Heart right ventricle (tissue), 16 donors: ENCODE measurements around the gene PTPRN2. TPM values are rescaled to one million over a fixed set of nuclear protein-coding genes. Genes with fewer than 3 reads are reported as not detected.
"Not testable (repeated sequence)": the region's sequence is repeated elsewhere in the genome, so short reads cannot be mapped to it uniquely, and the experiment has no call there.

Source experiments
- ATAC-seq, 8 donors: fragments of 200-7000 bp; cut with Tn5 transposase; one replicate each; pipeline ENCODE4 v1.9.1; 2020; ENCODE audit warnings: mild to moderate bottlenecking in 8 of 8, moderate library complexity in 8 of 8, moderate number of reproducible peaks in 1 of 8
- DNase-seq, 2 donors: peaks; one replicate each; pipeline ENCODE4 v3.0.0-alpha.2; 2020
- H3K27ac ChIP-seq, 10 donors: fragments of 200-600 bp; sonication (generic) in 2 of 10; one replicate each; pipeline versions ENCODE4 v1.5.0 to v1.8.0; 2020 to 2022; ENCODE audit warnings: mild to moderate bottlenecking in 3 of 10
- H3K27me3 ChIP-seq, 7 donors: fragments of 200-600 bp; one replicate each; pipeline ENCODE4 v1.8.0; 2021 to 2022; ENCODE audit warnings: mild to moderate bottlenecking in 2 of 7
- H3K36me3 ChIP-seq, 9 donors: fragments of 200-600 bp; sonication (generic) in 1 of 9; one replicate each; pipeline versions ENCODE4 v1.5.0 to v1.8.0; 2020 to 2022; ENCODE audit warnings: mild to moderate bottlenecking in 2 of 9
- H3K4me1 ChIP-seq, 9 donors: fragments of 200-600 bp; sonication (generic) in 1 of 9; one replicate each; pipeline versions ENCODE4 v1.5.0 to v1.8.0; 2020 to 2022; ENCODE audit warnings: mild to moderate bottlenecking in 4 of 9
- H3K4me3 ChIP-seq, 10 donors: fragments of 200-600 bp; sonication (generic) in 2 of 10; one replicate each; pipeline versions ENCODE4 v1.5.0 to v1.8.0; 2020 to 2022; ENCODE audit warnings: mild to moderate bottlenecking in 7 of 10, moderate library complexity in 2 of 10
- H3K9me3 ChIP-seq, 11 donors: fragments of 200-600 bp in 10 of 11; sonication (generic) in 2 of 11; one replicate each; pipeline versions ENCODE4 v1.5.0 to v1.8.0; 2013 to 2022; ENCODE audit warnings: mild to moderate bottlenecking in 2 of 11, control low read depth in 1 of 11, moderate library complexity in 1 of 11
- CTCF ChIP-seq, 9 donors: fragments of 200-600 bp; sonication (generic) in 2 of 9; IDR thresholded peaks; one replicate each; pipeline versions ENCODE4 v1.5.0 to v1.8.0; 2021 to 2022; ENCODE audit warnings: antibody characterized with exemption in 9 of 9, mild to moderate bottlenecking in 5 of 9, moderate library complexity in 1 of 9
- WGBS, 2 donors: extraction: QIAGEN DNeasy Blood & Tissue Kit; methylation state at CpG; one replicate each; pipeline ENCODE4 v1.1.7; 2013; ENCODE audit warnings: inconsistent platforms in 1 of 2; 5-methylcytosine and 5-hydroxymethylcytosine counted together
- intact Hi-C, 10 donors: fragments of 100-400 bp; cut with DNase I; formaldehyde crosslinking; loops; one replicate each; pipeline versions ENCODE4 v1.11.1 to v1.14.2; 2022
- polyA plus RNA-seq, 2 donors: library from polyadenylated mRNA; stranded (reverse); fragments of 200-250 nt; gene quantifications; one replicate each; pipeline ENCODE4 v1.2.3, GENCODE V29; 2013
- total RNA-seq, 10 donors: library from RNA; stranded (reverse); fragmentation: NEBNext Ultra II Directional in 3 of 10; extraction: Animal tissue kit (Norgen Biotek cat#: 25700) in 3 of 10; gene quantifications; one replicate each; pipeline versions ENCODE4 v1.2.1 to v1.2.4, GENCODE V29; 2021 to 2023
- donor health status: Arrhythmogenic right ventricular cardiomyopathy.
- donor health status: ischemic (EF 13 %, LVEDD 7.1; RV severe dilation, severe dysfunction).
- donor health status: healthy with polysubstance abuse.
- donor health status: DM: no; HTN: yes; CAD: no.
- donor health status: DM: no; HTN: no; CAD: no.
- donor health status: ischemic (EF 25% LVEDD 6.9; RV normal size, moderate dysfunction).
- donor health status: ischemic (EF 25% LVEDD 5.7; RV mildly dilated, moderate dysfunction).
- donor health status: healthy.
- donor health status: DM: yes; HTN: yes; CAD: no.
- donor health status: Ischemic cardiomyopathy.
- donor health status: ischemic (EF 35%, LVEDD 5.7; RV mildly dilated, moderate dysfunction).
- donor health status: nonischemic (EF 11% LVEDD 7.7; RV severe dilation, severe dysfunction).
- donor health status: DM: yes; HTN: yes; CAD: no.
- donor health status: PGD.
- donor health status: ischemic (EF 29% LVEDD 5.4; RV normal size, mild dysfunction).
- donor health status: nonischemic (EF 23%, LVEDD 6.1; RV moderate dilation, normal function).

PTPRN2 gene
- total and polyA plus RNA-seq, 12 donors, result 0.82 to 1.8 (median 1.3) TPM

GRCh38 chr7:158150234-158150633 is 437.4 kb downstream of the PTPRN2 start:
- TF ChIP-seq CTCF (IDR thresholded peaks at IDR 0.05), result no peak
- peaks cover 0 to 28% (median 0%) of the 10 kb centered on the region in 11 donors for H3K9me3 ChIP-seq
- 86 to 88% methylated on average over 7 of the region's 7 CpGs for WGBS, 2 donors
- no peak overlapping the region for H3K4me3 ChIP-seq
- peaks cover 0 to 3% (median 0%) of the 10 kb centered on the region in 7 donors for H3K27me3 ChIP-seq
- no peak for DNase-seq
- intact Hi-C loops, result no loop called here
- no peaks in the 10 kb centered on the region for H3K36me3 ChIP-seq
- H3K27ac ChIP-seq, result no peak overlapping the region
- no peaks in the 10 kb centered on the region for H3K4me1 ChIP-seq
- no peak for ATAC-seq

GRCh38 chr7:158147431-158147830 is 440.2 kb downstream of the PTPRN2 start:
- 86 to 91% methylated on average over 17 to 18 of the region's 18 CpGs for WGBS, 2 donors
- H3K27ac ChIP-seq, H3K27me3 ChIP-seq, H3K4me1 ChIP-seq, ATAC-seq, DNase-seq, intact Hi-C loops, H3K4me3 ChIP-seq, H3K36me3 ChIP-seq: not testable (repeated sequence)
- H3K9me3 ChIP-seq, result peaks cover 0 to 51% (median 0%) of the 10 kb centered on the region in 11 donors

- ATAC-seq, result no peak
- intact Hi-C loops, result no loop called here
- no peak for TF ChIP-seq CTCF (IDR thresholded peaks at IDR 0.05)
Measured at GRCh38 chr7:158145370-158145769, 442.3 kb downstream of the PTPRN2 start.

GRCh38 chr7:158143196-158144120 is 444.2 kb downstream of the PTPRN2 start:
- H3K27me3 ChIP-seq, result no peaks in the 10 kb centered on the region
- ATAC-seq (no peak), DNase-seq (no peak)
- 89 to 90% methylated on average over 34 of the region's 34 CpGs for WGBS, 2 donors
- H3K27ac ChIP-seq, result no peak overlapping the region
- H3K4me3 ChIP-seq, result no peak overlapping the region
- H3K36me3 ChIP-seq, result no peaks in the 10 kb centered on the region
- intact Hi-C loops, result no loop called here
- H3K9me3 ChIP-seq, result peaks cover 0 to 49% (median 0%) of the 10 kb centered on the region in 11 donors
- H3K4me1 ChIP-seq, result no peaks in the 10 kb centered on the region
- TF ChIP-seq CTCF (IDR thresholded peaks at IDR 0.05), result no peak

More at GRCh38 chr7:158145370-158145769, 442.3 kb downstream of the PTPRN2 start:
- H3K27ac ChIP-seq, result no peak overlapping the region
- DNase-seq, result no peak
- no peaks in the 10 kb centered on the region for H3K36me3 ChIP-seq
- H3K4me3 ChIP-seq, result no peak overlapping the region
- 90 to 92% methylated on average over 13 of the region's 13 CpGs for WGBS, 2 donors
- no peaks in the 10 kb centered on the region for H3K27me3 ChIP-seq
- H3K9me3 ChIP-seq, result peaks cover 0 to 61% (median 0%) of the 10 kb centered on the region in 11 donors
- no peaks in the 10 kb centered on the region for H3K4me1 ChIP-seq

GRCh38 chr7:158142657-158143056 is 445.0 kb downstream of the PTPRN2 start:
- no peak overlapping the region for H3K4me3 ChIP-seq
- no peak overlapping the region for H3K27ac ChIP-seq
- no peaks in the 10 kb centered on the region for H3K36me3 ChIP-seq
- no peak for DNase-seq
- WGBS, 2 donors, result 81 to 84% methylated on average over 12 of the region's 12 CpGs
- H3K4me1 ChIP-seq, result no peaks in the 10 kb centered on the region
- ATAC-seq, result no peak
- no peak for TF ChIP-seq CTCF (IDR thresholded peaks at IDR 0.05)
- H3K27me3 ChIP-seq, result no peaks in the 10 kb centered on the region
- peaks cover 0 to 55% (median 0%) of the 10 kb centered on the region in 11 donors for H3K9me3 ChIP-seq
- intact Hi-C loops, result no loop called here
